ENCODE data around the gene GBX2. TPM values are rescaled to one million over a fixed set of nuclear protein-coding genes. Genes with fewer than 3 reads are reported as not detected.

GBX2 gene
- total RNA-seq, 1 experiment from 2014 or later = 10.2 TPM

GRCh38 chr2:236119003-236119402 lies 49.2 kb downstream of the GBX2 start:
- Histone ChIP-seq H3K36me3 (ENCODE audit: control insufficient read depth, insufficient read depth, low read length) (no peaks in the 10 kb centered on the region), H3K4me1 (ENCODE audit: control insufficient read depth, insufficient read depth, low read length) (0 out of 2 replicates have a peak, but pooled peaks cover 2% of the 10 kb centered on the region), H3K27ac (ENCODE audit: low read length) (no peak overlapping the region), H3K4me3 (ENCODE audit: low read depth in 2 of 2, low read length in 2 of 2) (no peak overlapping the region), H3K27me3 (ENCODE audit: control insufficient read depth, insufficient read depth, low read length) (no peaks in the 10 kb centered on the region), H3K9me3 (ENCODE audit: control insufficient read depth, insufficient read depth, low read depth, low read length) (no peaks in the 10 kb centered on the region)
- ChIA-PET CTCF (interaction anchor here (0.7 kb wide), 1 partner anchor 370 kb away, joined by 3 read pairs; no protein-coding TSS in a partner anchor), POLR2A (no interaction called here)
- TF ChIP-seq CTCF (IDR thresholded peaks at IDR 0.05) (no peak), POLR2AphosphoS5 (IDR thresholded peaks at IDR 0.05; ENCODE audit: low read depth, low read length) (no peak), REST (IDR thresholded peaks at IDR 0.05; ENCODE audit: insufficient read depth in 1 of 2, low read depth in 2 of 2, low read length in 1 of 2) (no peak), SIN3A (IDR thresholded peaks at IDR 0.05; ENCODE audit: borderline replicate concordance, insufficient read depth, low read depth, low read length) (no peak), TCF7L2 (IDR thresholded peaks at IDR 0.05; ENCODE audit: low read depth, low read length) (no peak)
- ATAC-seq (no peak), DNase-seq (ENCODE audit: low read depth, low spot score) (no peak)
- intact Hi-C loops (cut with micrococcal nuclease; ENCODE audit: unreplicated experiment) = no loop called here
- in situ Hi-C loops (cut with HindIII; ENCODE audit: low pct_unique_long_range_greater_than_20kb, low sequenced_read_pairs) = no loop called here
- no TSS peak for BruUV-seq (replicated peaks)

GRCh38 chr2:236117861-236118269 lies 50.3 kb downstream of the GBX2 start:
- intact Hi-C loops (cut with micrococcal nuclease; ENCODE audit: unreplicated experiment) = no loop called here
- H3K9me3 ChIP-seq (ENCODE audit: control insufficient read depth, insufficient read depth, low read depth, low read length) = no peaks in the 10 kb centered on the region
- no peaks in the 10 kb centered on the region for H3K27me3 ChIP-seq (ENCODE audit: control insufficient read depth, insufficient read depth, low read length)
- ChIA-PET POLR2A (no interaction called here), CTCF (no interaction called here)
- no peak for ATAC-seq
- BruUV-seq (replicated peaks) = no TSS peak
- no peak for DNase-seq (ENCODE audit: low read depth, low spot score)
- no peak overlapping the region for H3K27ac ChIP-seq (ENCODE audit: low read length)
- 0 out of 2 replicates have a peak, but pooled peaks cover 2% of the 10 kb centered on the region for H3K4me1 ChIP-seq (ENCODE audit: control insufficient read depth, insufficient read depth, low read length)
- in situ Hi-C loops (cut with HindIII; ENCODE audit: low pct_unique_long_range_greater_than_20kb, low sequenced_read_pairs) = no loop called here
- no peak overlapping the region for H3K4me3 ChIP-seq (ENCODE audit: low read depth in 2 of 2, low read length in 2 of 2)
- no peaks in the 10 kb centered on the region for H3K36me3 ChIP-seq (ENCODE audit: control insufficient read depth, insufficient read depth, low read length)
- TF ChIP-seq REST (IDR thresholded peaks at IDR 0.05; ENCODE audit: insufficient read depth in 1 of 2, low read depth in 2 of 2, low read length in 1 of 2) (no peak), CTCF (IDR thresholded peaks at IDR 0.05) (no peak), SIN3A (IDR thresholded peaks at IDR 0.05; ENCODE audit: borderline replicate concordance, insufficient read depth, low read depth, low read length) (no peak), TCF7L2 (IDR thresholded peaks at IDR 0.05; ENCODE audit: low read depth, low read length) (no peak), POLR2AphosphoS5 (IDR thresholded peaks at IDR 0.05; ENCODE audit: low read depth, low read length) (no peak)

Measured in Panc1 (cell line).